Liver (tissue), 9 donors: ENCODE measurements around the gene ATAD1. TPM values are rescaled to one million over a fixed set of nuclear protein-coding genes. Genes with fewer than 3 reads are reported as not detected.
A peak's percentile ranks its signal among the peaks of the same experiment; 100 is the strongest.

Experiments used
- DNase-seq: peaks from one replicate; pipeline ENCODE4 v3.0.0-alpha.2; 2017; ENCODE audit warnings: low spot score
- H3K27ac ChIP-seq, 2 donors: one replicate each; pipeline ENCODE4 v1.7.0; 2013; ENCODE audit warnings: inconsistent platforms in 2 of 2, low read length in 2 of 2, control low read depth in 1 of 2, low read depth in 1 of 2, mild to moderate bottlenecking in 1 of 2
- H3K27me3 ChIP-seq, 4 donors: one replicate each; pipeline versions ENCODE4 v1.6.1 to v1.7.0; 2013; ENCODE audit warnings: low read length in 3 of 4, inconsistent platforms in 1 of 4, mild to moderate bottlenecking in 1 of 4, moderate library complexity in 1 of 4; ENCODE audit not compliant: control insufficient read depth in 4 of 4, insufficient read depth in 4 of 4
- H3K36me3 ChIP-seq, 4 donors: one replicate each; pipeline versions ENCODE4 v1.6.1 to v1.7.0; 2013; ENCODE audit warnings: low read length in 3 of 4, mild to moderate bottlenecking in 3 of 4, low read depth in 1 of 4, moderate library complexity in 1 of 4; ENCODE audit not compliant: control insufficient read depth in 4 of 4, insufficient read depth in 3 of 4
- H3K4me1 ChIP-seq, 4 donors: one replicate each; pipeline versions ENCODE4 v1.6.1 to v1.7.0; 2013; ENCODE audit warnings: low read length in 3 of 4, mild to moderate bottlenecking in 3 of 4, moderate library complexity in 1 of 4; ENCODE audit not compliant: control insufficient read depth in 4 of 4, insufficient read depth in 4 of 4
- H3K4me3 ChIP-seq, 3 donors: one replicate each; pipeline versions ENCODE4 v1.6.1 to v1.7.0; 2013; ENCODE audit warnings: low read length in 3 of 3, control low read depth in 1 of 3, low read depth in 1 of 3, mild to moderate bottlenecking in 1 of 3
- H3K9ac ChIP-seq, 2 donors: one replicate each; pipeline ENCODE4 v1.7.0; 2013; ENCODE audit warnings: low read length in 2 of 2, mild to moderate bottlenecking in 2 of 2, moderate library complexity in 2 of 2, control low read depth in 1 of 2, low read depth in 1 of 2
- H3K9me3 ChIP-seq, 4 donors: one replicate each; pipeline versions ENCODE4 v1.6.1 to v1.7.0; 2013; ENCODE audit warnings: low read length in 3 of 4; ENCODE audit not compliant: control insufficient read depth in 4 of 4
- EGR1 ChIP-seq, 2 donors: IDR thresholded peaks; 2 replicates each; pipeline ENCODE4 v1.6.1; 2016 to 2018; ENCODE audit warnings: antibody characterized with exemption in 2 of 2, low read depth in 2 of 2
- FOXA1 ChIP-seq: IDR thresholded peaks from 2 replicates; pipeline ENCODE4 v1.6.1; 2016; ENCODE audit warnings: antibody characterized with exemption
- FOXA2 ChIP-seq: IDR thresholded peaks from 2 replicates; pipeline ENCODE4 v1.6.1; 2016; ENCODE audit warnings: antibody characterized with exemption
- GABPA ChIP-seq, 2 donors: IDR thresholded peaks in 1 of 2; conservative IDR thresholded peaks in 1 of 2; 2 replicates each; pipeline ENCODE4 v1.6.1; 2016; ENCODE audit warnings: antibody characterized with exemption in 2 of 2, mild to moderate bottlenecking in 1 of 2, moderate library complexity in 1 of 2
- HNF4A ChIP-seq, 2 donors: conservative IDR thresholded peaks; 2 replicates each; pipeline ENCODE4 v1.6.1; 2016; ENCODE audit warnings: antibody characterized with exemption in 2 of 2, mild to moderate bottlenecking in 2 of 2
- HNF4G ChIP-seq: IDR thresholded peaks from 2 replicates; pipeline ENCODE4 v1.6.1; 2016; ENCODE audit warnings: antibody characterized with exemption
- JUND ChIP-seq, 2 donors: IDR thresholded peaks; 2 replicates each; pipeline ENCODE4 v1.6.1; 2016; ENCODE audit warnings: antibody characterized with exemption in 2 of 2
- NR2F2 ChIP-seq: IDR thresholded peaks from 2 replicates; pipeline ENCODE4 v1.6.1; 2016; ENCODE audit warnings: antibody characterized with exemption
- RAD21 ChIP-seq, 2 donors: IDR thresholded peaks; 2 replicates each; pipeline ENCODE4 v1.6.1; 2016; ENCODE audit warnings: antibody characterized with exemption in 2 of 2, mild to moderate bottlenecking in 2 of 2
- RXRA ChIP-seq, 2 donors: IDR thresholded peaks; 2 replicates each; pipeline ENCODE4 v1.6.1; 2017 to 2018; ENCODE audit warnings: antibody characterized with exemption in 2 of 2, mild to moderate bottlenecking in 1 of 2
- SP1 ChIP-seq: IDR thresholded peaks from 2 replicates; pipeline ENCODE4 v1.6.1; 2018; ENCODE audit warnings: antibody characterized with exemption, mild to moderate bottlenecking
- TAF1 ChIP-seq: conservative IDR thresholded peaks from 2 replicates; pipeline ENCODE4 v1.6.1; 2016; ENCODE audit warnings: antibody characterized with exemption, mild to moderate bottlenecking
- YY1 ChIP-seq: IDR thresholded peaks from 2 replicates; pipeline ENCODE4 v1.6.1; 2016; ENCODE audit warnings: antibody characterized with exemption, mild to moderate bottlenecking
- WGBS: extraction: QIAGEN DNeasy Blood & Tissue Kit; methylation state at CpG from one replicate; pipeline ENCODE4 v1.1.7; 2013; 5-methylcytosine and 5-hydroxymethylcytosine counted together
- polyA plus RNA-seq, 2 donors: library from polyadenylated mRNA; stranded (reverse) in 1 of 2; unstranded in 1 of 2; fragments of 200-250 nt in 1 of 2; fragments of >200 nt in 1 of 2; fragmentation: Nextera tagmentation in 1 of 2; extraction: Ambion mirVana in 1 of 2; gene quantifications; one replicate each; pipeline versions ENCODE4 v1.2.1 to v1.2.3, GENCODE V29; 2013 to 2015
- total RNA-seq, 2 donors: library from RNA; depleted of rRNA; stranded (reverse); fragments of >200 nt; gene quantifications; one replicate each; pipeline ENCODE4 v1.2.3, GENCODE V29; 2014
- TF ChIP-seq, protein P1 (sequence below): IDR thresholded peaks from 2 replicates; pipeline ENCODE4 v1.6.1; 2016; ENCODE audit warnings: antibody characterized with exemption, mild to moderate bottlenecking
- TF ChIP-seq, protein P2 (sequence below): IDR thresholded peaks from 2 replicates; pipeline ENCODE4 v1.6.1; 2016; ENCODE audit warnings: antibody characterized with exemption
- TF ChIP-seq, protein P3 (sequence below): IDR thresholded peaks from 2 replicates; pipeline ENCODE4 v1.6.1; 2016; ENCODE audit warnings: antibody characterized with exemption
- TF ChIP-seq, protein P4 (sequence below): IDR thresholded peaks from 2 replicates; pipeline ENCODE4 v1.6.1; 2016; ENCODE audit warnings: antibody characterized with exemption
- TF ChIP-seq, protein P5 (sequence below): fragments of 150-350 bp; IDR thresholded peaks from 2 replicates; pipeline ENCODE4 v1.5.1; 2017; ENCODE audit warnings: improper control_type of control experiment, low read depth, low read length; ENCODE audit not compliant: missing input control
- donor health status: healthy.
- donor health status: healthy.
- donor health status: healthy.
- donor health status: healthy.
- donor health status: healthy.

ATAD1 gene
- total and polyA plus RNA-seq, 4 donors, result 12.6 to 33.4 (median 13.1) TPM

DNA sequence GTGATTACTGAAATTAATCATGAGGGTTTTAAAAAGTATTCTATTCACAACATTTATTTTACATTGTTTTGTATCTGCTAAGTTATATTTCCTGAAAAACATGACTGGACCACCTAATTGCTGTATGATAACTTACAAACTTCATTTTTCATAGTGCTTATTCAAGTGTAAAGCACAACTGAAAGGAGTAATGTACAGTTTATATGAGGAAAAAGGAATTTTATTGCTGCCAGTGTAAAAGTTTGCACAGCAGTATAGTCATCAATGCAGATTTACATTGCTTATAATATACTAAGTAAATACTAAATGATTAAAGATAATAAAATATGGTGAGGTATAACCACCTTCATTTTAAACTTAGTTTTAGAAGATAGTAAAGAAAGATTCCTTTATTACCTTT, 49.4 kb upstream of the ATAD1 start (continued):
- TF ChIP-seq HNF4A (conservative IDR thresholded peaks at IDR 0.05), result no peak
- no peak for TF ChIP-seq NR2F2
- TF ChIP-seq EGR1 (IDR thresholded peaks at IDR 0.05; ENCODE audit: low read depth in 2 of 2), result no peak
- TF ChIP-seq, protein P1, sequence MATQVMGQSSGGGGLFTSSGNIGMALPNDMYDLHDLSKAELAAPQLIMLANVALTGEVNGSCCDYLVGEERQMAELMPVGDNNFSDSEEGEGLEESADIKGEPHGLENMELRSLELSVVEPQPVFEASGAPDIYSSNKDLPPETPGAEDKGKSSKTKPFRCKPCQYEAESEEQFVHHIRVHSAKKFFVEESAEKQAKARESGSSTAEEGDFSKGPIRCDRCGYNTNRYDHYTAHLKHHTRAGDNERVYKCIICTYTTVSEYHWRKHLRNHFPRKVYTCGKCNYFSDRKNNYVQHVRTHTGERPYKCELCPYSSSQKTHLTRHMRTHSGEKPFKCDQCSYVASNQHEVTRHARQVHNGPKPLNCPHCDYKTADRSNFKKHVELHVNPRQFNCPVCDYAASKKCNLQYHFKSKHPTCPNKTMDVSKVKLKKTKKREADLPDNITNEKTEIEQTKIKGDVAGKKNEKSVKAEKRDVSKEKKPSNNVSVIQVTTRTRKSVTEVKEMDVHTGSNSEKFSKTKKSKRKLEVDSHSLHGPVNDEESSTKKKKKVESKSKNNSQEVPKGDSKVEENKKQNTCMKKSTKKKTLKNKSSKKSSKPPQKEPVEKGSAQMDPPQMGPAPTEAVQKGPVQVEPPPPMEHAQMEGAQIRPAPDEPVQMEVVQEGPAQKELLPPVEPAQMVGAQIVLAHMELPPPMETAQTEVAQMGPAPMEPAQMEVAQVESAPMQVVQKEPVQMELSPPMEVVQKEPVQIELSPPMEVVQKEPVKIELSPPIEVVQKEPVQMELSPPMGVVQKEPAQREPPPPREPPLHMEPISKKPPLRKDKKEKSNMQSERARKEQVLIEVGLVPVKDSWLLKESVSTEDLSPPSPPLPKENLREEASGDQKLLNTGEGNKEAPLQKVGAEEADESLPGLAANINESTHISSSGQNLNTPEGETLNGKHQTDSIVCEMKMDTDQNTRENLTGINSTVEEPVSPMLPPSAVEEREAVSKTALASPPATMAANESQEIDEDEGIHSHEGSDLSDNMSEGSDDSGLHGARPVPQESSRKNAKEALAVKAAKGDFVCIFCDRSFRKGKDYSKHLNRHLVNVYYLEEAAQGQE, result no peak

DNA sequence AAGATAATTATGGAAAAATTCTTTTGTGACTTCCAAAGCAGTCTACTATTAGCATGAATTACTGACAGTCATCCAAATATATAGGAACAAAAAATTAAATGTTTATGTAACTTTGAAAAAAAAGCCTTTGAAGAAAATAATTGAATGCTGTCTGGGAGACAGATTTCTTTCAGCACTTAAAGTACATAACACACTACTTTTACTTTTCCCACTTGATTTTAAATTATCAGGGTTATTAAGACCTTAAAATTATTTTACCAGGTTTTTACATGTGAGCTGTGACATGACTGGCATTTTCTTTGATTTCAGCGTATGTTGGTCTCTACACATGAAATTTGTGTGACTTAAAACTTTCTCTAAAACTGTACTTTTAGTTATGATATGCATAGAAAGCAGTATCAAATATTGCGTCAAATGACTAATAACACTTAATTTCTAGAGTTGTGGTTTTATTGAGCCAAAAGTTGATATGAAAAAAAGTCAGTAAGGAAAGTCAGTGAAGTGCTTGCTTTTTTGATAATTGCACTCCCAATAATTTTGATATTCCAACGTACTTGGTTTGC, 48.5 kb upstream of the ATAD1 start:
- TF ChIP-seq JUND (IDR thresholded peaks at IDR 0.05) (no peak), SP1 (no peak), GABPA (IDR thresholded peaks at IDR 0.05 in 1 of 2, conservative IDR thresholded peaks at IDR 0.05 in 1 of 2) (no peak), RAD21 (IDR thresholded peaks at IDR 0.05) (no peak), NR2F2 (no peak), EGR1 (IDR thresholded peaks at IDR 0.05; ENCODE audit: low read depth in 2 of 2) (no peak), RXRA (IDR thresholded peaks at IDR 0.05) (no peak), YY1 (no peak), TAF1 (no peak), HNF4G (no peak), FOXA1 (no peak), HNF4A (conservative IDR thresholded peaks at IDR 0.05) (no peak), FOXA2 (no peak)
- TF ChIP-seq, protein P2, sequence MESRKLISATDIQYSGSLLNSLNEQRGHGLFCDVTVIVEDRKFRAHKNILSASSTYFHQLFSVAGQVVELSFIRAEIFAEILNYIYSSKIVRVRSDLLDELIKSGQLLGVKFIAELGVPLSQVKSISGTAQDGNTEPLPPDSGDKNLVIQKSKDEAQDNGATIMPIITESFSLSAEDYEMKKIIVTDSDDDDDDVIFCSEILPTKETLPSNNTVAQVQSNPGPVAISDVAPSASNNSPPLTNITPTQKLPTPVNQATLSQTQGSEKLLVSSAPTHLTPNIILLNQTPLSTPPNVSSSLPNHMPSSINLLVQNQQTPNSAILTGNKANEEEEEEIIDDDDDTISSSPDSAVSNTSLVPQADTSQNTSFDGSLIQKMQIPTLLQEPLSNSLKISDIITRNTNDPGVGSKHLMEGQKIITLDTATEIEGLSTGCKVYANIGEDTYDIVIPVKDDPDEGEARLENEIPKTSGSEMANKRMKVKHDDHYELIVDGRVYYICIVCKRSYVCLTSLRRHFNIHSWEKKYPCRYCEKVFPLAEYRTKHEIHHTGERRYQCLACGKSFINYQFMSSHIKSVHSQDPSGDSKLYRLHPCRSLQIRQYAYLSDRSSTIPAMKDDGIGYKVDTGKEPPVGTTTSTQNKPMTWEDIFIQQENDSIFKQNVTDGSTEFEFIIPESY, result no peak
- TF ChIP-seq, protein P3, sequence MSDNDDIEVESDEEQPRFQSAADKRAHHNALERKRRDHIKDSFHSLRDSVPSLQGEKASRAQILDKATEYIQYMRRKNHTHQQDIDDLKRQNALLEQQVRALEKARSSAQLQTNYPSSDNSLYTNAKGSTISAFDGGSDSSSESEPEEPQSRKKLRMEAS, result no peak
- TF ChIP-seq, protein P4, sequence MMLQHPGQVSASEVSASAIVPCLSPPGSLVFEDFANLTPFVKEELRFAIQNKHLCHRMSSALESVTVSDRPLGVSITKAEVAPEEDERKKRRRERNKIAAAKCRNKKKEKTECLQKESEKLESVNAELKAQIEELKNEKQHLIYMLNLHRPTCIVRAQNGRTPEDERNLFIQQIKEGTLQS, result no peak
- TF ChIP-seq, protein P1, result no peak
- TF ChIP-seq, protein P5, sequence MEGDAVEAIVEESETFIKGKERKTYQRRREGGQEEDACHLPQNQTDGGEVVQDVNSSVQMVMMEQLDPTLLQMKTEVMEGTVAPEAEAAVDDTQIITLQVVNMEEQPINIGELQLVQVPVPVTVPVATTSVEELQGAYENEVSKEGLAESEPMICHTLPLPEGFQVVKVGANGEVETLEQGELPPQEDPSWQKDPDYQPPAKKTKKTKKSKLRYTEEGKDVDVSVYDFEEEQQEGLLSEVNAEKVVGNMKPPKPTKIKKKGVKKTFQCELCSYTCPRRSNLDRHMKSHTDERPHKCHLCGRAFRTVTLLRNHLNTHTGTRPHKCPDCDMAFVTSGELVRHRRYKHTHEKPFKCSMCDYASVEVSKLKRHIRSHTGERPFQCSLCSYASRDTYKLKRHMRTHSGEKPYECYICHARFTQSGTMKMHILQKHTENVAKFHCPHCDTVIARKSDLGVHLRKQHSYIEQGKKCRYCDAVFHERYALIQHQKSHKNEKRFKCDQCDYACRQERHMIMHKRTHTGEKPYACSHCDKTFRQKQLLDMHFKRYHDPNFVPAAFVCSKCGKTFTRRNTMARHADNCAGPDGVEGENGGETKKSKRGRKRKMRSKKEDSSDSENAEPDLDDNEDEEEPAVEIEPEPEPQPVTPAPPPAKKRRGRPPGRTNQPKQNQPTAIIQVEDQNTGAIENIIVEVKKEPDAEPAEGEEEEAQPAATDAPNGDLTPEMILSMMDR, result no peak
- Histone ChIP-seq H3K27ac (peak overlapping the region; percentile 92 to 99), H3K36me3 (no peaks in the 10 kb centered on the region), H3K27me3 (no peaks in the 10 kb centered on the region), H3K4me3 (peak overlapping the region; percentile 70 to 75 (median 75)), H3K9ac (peak overlapping the region; percentile 90 to 98), H3K9me3 (no peaks in the 10 kb centered on the region), H3K4me1 (peaks cover 6 to 32% (median 16%) of the 10 kb centered on the region in 4 donors)
- WGBS, result 2% methylated on average over 3 of the region's 3 CpGs
- DNase-seq, result no peak
